Fibroblast of peridontal ligament (primary cell): Measurements from ENCODE around the gene NHSL2.
A peak's percentile ranks its signal among the peaks of the same experiment; 100 is the strongest.

Source experiments
- DNase-seq: peaks from one replicate; pipeline ENCODE4 v3.0.0-alpha.2; 2010; ENCODE audit errors: extremely low read depth

Gene NHSL2

DNA sequence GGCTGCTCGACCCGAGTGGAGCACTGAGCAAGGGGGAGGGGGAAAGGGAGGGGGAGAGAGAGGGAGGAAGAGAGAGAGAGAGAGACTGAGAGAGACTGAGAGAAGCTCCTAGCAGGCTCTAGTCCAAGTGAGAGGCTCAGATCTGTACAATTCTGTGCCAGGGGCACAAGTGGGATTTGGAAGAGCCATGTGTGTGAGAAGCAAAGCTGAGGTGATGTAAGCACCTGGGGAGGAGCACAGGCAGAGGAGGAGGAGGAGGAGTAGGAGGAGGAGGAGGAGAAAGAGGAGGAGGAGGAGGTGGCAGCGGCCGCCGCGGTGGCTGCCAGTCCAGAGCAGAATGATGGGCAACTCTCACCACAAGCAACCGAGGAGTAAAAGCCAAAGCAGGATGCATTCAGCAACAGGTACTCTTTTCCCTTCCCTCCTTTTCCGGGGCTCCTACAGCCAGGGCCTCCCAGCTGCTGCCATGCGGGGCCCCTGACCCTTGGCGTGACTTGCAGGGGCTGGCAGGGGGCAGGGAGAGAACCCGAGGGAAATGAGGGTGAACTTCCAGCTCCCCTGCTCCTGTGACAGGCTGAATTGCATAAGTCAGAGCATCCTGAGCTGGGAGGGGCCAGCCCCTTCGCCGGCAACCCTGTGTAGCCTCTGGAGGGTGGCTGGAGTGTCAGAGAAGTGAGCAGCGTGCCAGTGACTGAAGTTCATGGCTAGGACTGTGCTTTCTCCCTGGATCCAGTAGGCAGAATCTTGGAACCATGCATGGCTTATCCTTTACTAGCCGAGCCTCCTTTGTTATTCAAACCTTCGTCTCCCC is 158.9 kb downstream of the NHSL2 start:
- DNase-seq, result no peak

DNA sequence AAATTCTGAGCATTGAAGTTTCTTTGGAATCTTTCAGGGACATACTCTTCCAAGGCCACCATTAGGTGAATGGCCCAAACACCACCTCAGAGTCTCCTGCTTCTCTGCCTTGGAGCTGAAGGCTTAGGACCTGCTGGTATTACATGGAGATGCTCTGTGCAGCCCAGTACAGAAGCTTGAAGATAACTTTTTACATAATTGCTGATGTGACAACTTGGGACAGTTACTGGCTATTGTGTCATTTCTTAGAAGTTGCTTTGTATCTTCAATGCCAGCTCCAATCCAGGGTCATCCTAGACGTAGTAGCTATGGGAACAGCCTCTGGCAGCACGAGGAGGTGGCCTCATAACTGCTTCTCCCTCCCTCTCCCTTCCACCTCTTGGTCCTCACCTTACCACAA is 160.6 kb downstream of the NHSL2 start:
- DNase-seq, result no peak

DNA sequence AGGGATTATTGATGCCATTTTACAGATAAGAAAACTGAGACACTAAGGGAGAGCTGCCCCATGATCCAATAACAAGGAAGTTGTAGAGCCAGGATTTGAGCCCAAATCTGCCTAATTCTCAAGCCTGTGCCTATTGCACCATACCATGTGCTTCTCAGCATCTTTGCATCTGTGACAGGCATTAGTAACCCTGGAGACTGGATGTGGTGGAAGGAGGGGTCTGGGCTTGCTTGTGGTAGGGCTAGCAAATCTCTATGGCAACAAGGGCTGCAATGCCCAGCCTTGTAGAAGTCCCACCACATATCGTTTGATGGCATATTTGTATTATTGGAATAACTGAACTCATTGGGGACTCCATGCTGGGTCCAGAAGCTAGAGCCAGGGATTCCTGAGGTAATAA is 163.0 kb downstream of the NHSL2 start:
- no peak for DNase-seq

DNA sequence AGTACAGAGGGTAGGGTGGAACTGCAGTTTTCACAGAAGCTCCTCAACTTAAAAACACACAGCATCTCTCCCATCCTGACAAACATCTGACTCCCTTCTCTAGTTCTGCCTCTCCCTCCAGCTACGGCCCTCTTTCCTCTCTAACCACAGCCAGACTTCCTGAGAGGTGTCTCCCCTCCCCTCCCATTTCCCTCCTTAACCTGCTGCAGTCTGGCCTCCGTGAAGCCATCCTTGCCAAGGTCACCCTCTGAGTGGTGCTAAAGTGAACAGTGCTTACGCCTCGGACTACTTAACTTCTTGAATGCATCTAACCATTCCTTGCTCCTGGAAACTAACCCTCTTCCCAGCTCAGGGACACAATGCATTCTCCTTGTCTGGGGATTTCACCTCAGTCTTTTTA is 167.8 kb downstream of the NHSL2 start:
- DNase-seq, result no peak

DNA sequence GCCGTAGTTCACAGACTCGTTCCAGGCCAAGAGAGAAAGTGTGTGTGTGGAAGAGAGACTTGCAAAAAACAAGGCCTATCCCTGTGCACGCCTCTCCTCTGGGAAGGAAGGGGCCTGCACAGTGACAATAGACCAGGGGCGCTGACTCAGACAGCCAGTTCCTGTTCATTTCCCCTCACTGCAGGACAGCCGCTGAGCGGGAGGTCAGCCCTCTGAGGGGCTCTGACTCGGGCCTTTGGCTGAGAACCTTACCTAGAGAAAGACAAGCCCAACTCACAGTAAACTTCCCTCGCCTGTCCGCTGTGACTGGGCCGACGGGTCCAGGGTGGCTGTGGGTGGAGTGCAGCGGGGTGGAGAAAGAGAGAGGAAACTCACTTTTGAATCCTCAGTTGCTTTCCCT is 169.0 kb downstream of the NHSL2 start:
- no peak for DNase-seq

DNA sequence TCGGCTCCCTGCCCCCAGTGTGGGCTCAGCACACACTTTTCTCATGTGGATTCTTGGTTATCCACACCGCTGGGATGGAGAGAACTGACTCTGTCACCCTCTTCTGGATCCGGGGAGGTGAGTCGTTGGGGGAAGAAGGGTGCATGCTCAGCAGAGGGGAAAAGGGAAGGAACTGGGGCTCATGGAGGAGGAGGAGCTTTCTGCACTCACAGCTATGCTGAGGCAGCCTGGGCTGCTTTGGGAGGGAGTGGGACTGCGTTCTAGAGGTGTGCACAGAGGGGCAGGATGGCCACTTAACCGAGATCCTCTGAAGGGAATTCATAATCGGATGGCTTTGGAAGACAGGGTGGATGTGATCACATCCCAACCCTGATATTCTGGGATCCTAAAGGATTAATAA is 169.5 kb downstream of the NHSL2 start:
- no peak for DNase-seq

DNA sequence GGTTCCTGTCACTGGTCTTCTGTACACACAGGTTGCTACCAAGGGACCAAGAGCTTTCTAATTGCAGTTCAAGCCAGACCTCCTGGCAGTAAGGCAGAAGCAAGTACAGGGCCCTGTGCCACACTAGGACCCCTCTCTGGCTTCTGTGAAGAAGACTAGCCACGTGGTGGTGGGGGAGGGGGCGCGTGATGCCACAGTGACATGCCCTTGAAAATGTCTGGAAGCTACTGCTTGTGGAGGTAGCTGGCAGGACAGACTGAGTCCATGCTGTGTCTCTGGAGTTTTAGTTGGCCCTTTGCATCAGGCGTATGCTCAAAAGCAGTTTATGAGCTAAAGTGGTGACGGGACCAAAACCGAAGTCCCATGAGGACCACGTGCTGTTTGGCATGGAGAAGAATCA is 170.2 kb downstream of the NHSL2 start:
- DNase-seq, result no peak

DNA sequence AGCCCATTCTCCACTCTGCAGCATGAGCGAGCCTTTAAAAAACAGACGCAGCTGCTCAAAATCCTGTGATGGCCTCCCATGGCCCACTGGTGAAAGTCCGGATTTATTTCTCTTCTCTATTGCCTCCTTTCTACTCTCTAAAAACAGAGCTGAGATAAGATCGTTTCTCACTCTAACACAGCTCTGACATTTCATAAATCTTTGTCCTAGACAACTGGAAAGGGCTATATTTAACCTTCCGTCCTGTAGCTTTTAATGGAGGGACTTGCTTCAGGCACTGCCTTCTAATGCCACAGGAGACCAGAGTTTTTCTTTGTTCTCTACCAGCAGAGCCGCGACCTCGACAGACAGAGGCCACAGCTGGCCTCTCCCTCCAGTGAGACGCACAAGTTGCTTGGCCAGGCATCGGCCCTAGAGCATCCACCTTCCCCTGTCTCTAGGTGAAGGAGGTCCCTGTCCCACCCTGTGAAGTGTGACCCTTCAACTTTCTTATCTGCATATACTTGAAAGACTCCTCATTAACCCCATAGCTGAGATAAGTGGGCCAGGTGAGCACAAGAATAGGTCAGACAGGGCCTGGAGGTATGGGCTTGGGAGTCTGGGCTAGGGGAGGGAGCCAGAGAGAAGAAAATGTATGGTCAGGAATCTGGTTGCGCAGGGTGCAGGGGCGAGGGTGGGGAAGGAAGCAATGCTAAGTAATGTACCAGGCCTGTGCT is 171.1 kb downstream of the NHSL2 start:
- no peak for DNase-seq

DNA sequence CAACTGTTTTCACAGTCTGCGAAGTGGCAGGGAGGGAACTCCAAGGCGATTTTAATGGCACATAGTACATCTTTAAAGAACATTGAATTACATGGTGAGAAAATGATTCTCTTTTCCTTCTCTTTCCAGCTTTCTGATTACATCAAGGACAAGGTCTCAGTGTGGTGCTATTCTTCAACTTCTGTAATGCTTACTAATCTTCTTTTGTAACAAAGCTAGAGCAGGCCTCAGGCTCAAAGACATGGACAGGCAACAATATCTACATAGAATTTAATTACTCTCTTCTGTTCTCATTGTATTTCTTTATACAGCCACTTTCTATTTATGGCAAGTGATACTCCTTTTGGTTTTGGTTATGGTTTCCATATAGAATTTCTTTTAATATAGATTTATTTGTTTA is 172.6 kb downstream of the NHSL2 start:
- DNase-seq, result no peak

DNA sequence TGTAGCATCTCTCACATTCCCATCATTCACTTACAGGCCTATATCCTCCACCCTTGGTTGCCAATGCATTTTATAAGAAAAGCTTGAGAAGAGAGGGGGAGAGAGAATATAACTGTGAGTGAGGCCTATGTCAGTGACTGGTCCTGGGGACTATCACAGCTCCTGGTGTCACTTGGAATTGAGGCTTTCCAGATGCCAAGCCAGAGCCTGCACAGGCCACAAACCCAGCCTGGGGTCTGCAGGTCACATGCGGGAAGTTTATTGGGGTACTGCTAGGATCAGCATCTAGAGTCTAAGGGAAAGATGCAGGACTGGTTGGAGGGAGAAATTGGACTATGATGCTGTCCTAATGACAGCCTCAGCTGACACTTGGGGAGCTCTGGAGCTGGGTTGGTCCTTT is 173.5 kb downstream of the NHSL2 start:
- DNase-seq, result no peak

DNA sequence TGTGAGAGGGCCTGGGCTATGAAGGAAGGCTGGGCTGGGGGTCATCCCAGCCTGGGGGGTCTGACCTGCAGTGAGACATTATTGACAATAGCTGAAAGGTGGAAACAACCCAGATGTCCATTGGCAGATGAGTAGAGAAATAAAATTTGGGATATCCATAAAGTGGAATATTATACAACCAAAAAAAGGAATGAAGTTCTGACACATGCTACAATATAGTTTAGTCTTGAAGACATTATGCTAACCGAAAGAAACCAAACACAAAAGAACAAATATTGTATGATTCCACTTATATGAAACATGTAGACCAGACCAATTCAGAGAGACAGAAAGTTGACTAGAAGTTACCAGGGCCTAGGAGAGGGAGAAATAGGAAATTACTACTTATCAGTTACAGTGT is 176.3 kb downstream of the NHSL2 start:
- no peak for DNase-seq

DNA sequence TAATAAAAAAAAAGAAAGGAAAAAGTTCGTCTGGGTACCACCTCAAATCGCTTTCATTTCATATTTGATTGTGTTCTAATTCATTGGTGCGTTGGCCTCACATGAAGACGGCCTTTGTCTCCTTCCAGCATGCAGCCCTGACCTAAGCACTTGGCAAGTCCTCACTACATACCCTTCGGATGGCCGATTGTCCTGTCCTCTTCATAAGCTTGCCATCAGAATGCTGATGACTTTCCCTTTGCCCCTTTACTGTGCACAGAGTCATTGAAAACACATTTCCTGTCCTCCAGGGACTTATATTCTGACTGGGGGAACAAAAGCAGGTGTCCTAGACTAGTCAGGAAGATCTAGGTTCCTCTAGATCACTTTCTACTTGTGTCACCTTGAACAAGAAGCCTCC is 178.1 kb downstream of the NHSL2 start:
- no peak for DNase-seq

DNA sequence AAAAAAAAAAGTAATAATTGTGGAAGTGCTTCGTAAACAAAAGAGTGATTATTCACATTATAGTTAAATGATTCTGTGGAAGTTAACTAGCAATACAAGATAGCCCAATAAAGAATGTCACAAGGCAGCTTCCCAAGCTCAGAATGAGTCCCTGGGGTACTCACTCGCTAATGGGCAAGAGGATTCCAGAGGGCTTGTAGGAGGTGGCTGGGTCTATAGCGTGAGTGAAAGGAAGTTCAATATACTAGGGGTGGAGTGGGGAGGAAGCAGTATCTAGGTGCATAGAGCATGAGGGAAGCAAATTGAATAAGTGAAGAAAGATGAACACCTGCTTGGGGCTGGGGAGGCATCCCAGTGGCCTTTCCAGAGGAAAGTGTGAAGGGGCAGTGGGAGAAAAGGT is 178.6 kb downstream of the NHSL2 start:
- DNase-seq, result no peak

DNA sequence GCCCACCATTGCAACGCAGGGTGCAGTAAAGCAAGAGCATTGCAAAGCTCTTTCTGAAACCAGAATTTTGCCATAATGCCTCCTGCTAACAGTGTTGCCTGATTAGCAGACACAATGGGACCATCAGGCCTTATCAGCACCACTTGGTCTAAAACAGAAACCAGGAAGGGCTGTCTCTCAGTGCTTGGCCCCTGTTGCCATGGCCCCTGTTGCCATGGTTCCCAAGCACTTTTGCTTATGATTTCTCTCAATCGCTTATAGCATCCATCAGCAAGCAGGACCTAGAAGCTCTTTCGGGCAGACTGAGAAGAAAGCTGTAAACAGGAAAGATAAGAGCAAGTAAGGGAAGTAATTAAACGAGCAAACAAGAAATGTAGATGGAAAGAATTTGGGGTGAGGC is 184.2 kb downstream of the NHSL2 start:
- DNase-seq, result peak; percentile 2

DNA sequence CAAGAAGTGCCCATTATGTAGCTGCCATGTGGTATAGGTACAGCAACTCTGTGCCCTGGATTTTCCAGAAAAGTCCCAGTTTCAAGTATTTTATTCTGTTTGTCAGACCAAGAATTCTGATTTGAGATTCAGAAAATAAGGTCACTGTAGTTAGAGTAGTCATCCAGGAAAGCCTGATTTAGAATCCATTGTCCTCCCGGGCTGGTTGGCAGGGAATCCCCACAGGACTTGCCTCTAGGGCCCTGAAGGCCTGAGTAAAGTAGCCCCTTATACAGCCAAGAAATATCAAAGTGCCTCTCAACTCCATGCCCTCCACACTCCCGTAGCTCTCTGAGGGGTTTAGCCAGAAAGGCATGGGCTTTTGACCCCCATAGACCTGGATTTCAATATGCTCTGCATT is 184.7 kb downstream of the NHSL2 start:
- no peak for DNase-seq

DNA sequence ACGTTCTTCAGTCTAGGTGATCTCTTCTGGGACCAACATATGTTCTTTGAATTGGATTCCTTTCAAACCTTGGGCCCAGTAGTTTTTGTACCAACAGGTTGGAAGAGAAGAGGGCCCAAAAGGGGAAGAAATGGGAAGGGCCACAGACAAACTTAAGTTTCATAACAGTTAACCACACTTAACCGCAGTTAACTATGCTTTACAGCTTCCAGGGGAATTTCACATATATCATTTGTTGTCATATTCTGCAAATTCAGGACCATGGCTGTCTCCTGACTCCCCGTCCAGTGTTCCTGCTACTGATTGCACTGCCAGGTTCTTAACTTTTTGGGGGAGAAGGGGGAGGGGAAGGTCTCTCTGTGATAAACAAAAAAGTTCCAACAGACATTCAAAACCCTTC is 186.5 kb downstream of the NHSL2 start:
- no peak for DNase-seq

DNA sequence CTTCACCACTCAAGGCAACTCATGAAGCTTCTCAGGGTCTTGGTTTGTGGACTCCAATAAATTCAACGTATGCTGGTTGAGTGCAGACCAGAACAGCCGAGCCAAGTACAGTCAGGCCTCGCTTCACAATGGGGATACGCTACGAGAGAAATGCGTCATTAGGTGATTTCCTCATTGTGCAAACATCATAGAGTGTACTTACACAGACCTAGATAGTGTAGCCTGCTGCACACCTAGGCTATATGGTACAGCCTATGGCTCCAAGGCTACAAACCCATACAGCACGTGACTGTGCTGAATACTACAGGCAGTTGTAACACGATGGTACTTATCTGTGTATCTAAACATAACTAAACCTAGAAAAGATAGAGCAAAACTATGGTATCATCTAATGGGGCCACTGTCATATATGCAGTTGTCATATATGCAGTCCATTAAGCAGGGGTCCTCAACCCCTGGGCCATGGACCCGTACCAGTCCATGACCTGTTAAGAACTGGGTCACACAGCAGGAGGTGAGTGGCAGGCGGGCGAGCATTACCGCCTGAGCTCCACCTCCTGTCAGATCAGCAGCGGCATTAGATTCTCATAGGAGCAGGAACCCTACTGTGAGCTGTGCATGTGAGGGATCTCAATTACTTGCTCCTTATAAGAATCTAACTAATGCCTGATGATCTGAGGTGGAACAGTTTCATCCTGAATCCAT is 189.6 kb downstream of the NHSL2 start:
- no peak for DNase-seq

DNA sequence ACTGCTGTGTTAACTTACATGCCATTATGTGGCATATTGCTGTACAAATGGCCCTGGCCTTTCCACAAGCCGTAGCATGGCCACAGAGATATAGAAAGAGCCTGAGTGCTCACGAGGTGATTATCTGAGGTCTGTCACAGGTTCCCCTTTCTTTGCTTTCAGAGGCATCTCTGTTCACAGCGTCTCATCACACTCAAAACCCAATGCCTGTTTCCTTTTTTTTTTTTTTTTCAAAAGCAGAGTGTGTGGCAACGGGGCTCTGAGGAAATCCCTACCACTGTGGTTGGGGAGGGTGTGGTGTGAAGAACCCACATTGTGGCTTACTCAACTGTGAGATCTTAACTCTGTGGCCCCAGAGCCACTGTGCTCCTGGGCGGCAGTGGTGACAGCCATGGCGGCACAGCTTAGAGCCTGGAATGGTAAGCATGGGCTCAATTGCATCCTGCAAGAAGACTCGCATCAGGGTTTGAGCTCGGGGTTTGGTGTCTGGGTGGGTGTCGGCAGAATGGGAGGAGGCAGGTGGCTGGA is 190.2 kb downstream of the NHSL2 start:
- DNase-seq, result no peak

DNA sequence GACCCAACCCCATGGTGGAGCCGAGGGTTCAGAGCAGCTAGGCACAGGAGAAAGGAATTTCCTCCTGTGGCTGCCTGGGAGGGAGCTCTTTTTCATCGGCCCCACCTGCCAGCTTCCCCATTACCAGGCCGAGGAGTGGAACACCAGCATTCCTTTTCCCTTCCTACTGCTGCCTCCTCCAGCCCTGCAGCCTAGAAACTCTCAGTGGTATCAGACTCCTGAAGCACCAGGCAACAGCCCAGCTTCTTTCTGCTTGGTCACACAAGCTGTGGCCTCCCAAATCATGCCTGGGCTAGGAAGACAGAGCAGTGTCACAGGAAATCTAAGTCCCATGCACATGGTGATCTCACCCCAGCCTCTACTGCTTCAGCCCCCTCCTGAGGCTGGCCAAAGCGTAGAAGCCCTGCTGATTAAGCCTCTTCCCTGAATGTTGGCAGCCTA is 191.0 kb downstream of the NHSL2 start:
- no peak for DNase-seq

DNA sequence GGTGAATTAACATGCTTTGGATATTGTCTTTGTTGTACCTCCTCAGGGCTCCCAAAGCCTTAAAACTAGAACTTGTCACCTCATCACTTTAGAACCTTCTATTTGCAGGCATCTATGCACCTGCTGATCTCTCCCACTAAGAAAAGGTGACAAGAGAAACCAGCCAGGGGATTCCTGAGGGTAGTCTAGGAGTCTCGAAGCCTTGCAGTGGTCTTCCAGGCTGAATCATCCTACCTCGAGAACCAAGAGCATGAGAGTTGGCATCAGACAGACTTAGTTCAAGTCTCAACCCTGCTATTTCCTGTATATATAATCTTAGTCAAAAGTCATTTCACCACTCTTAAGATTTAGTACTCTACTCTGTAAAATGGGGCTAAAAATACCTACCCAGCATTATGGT is 191.5 kb downstream of the NHSL2 start:
- DNase-seq, result no peak

DNA sequence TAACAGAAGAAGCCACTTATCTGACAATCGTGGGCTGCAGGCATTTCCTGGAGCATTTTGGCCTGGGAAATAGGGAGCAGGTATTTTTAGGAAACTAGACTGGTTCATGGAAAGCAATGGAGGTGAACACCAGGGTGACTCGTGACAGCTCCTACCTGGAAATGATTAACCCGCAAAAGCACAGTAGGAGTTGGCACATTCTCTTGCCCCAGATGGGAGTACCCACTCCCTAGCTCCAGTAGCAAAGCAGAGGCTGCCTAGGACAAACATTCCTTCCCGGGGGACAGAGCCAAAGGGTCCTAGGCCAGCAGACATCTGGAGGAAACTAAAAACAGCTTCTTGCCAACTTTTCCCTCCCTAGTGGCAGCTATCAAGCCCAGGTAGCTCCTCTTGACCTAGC is 192.1 kb downstream of the NHSL2 start:
- DNase-seq, result no peak

DNA sequence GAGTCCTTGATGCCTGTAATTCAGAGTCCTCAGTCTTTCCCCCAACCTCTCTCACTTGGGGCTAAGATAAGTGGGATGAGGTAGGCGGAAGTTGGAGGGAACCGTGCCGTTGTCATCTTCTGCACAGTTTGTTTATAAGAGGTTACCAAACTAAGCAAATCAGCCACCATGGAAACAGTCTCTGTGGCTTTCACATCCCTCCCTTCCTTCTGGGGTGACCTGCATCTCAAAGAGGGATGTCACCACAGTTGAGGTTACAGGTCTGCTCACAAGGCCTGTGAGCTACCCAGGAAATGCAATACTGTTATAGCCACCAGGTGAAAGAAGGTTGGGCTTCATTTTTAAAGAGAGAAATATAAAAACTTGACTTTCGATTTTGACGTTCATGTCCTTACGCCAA is 194.8 kb downstream of the NHSL2 start:
- no peak for DNase-seq

DNA sequence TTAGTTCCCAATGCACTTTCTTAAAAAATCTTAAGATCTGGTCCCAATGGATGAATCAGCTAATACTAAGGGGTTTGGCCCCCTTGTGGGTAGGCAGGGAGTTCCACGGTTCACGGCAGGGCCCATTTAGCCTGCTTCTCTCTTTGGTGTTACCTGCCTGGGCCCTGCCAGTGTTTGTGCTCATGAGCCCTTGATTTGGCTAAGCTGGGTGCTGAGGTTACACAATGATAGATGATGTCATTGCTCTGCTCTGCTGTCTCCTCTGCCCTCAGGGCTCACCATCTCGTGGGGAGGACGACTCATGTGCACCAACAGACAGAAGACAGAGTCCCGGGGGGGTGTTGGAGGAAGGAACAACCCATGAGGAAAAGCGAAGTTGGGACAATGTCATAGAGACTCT is 196.7 kb downstream of the NHSL2 start:
- DNase-seq, result peak; percentile 4
